Inflammatory macrophage treated with lipopolysaccharide for 1 hour (primary cell): Measurements from ENCODE around the gene PTRH1.

ENCODE experiments used
- DNase-seq, 2 donors: peaks; one replicate each; pipeline ENCODE4 v3.0.0-alpha.2; 2020 to 2022

The PTRH1 gene

GRCh38 chr9:127739614-127740330 lies 24.3 kb upstream of the PTRH1 start:
- DNase-seq = peak in 1 of 2 donors; percentile 33

DNA sequence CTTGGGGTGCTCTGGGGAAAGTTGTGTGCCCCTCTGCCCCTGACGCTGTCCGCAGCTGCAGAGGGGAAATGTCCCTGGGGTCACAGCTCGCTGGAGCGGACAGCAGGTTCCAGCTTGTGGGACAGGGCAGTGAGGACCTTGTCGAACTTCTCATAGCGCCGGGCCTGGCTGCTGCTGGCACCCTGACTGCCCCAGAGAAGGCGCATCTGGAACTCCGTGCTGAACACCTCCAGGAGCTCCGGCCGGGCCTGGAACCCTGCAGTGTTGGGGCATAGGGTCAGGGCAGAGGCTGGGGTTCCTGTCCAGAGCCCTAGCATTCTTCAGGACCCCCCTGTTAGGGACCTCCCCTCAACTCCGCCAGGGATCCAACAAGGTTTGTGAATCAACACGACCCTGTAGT lies 23.2 kb upstream of the PTRH1 start:
- DNase-seq = no peak

- no peak for DNase-seq
Observed at GRCh38 chr9:127735530-127736185, 20.2 kb upstream of the PTRH1 start.

DNA sequence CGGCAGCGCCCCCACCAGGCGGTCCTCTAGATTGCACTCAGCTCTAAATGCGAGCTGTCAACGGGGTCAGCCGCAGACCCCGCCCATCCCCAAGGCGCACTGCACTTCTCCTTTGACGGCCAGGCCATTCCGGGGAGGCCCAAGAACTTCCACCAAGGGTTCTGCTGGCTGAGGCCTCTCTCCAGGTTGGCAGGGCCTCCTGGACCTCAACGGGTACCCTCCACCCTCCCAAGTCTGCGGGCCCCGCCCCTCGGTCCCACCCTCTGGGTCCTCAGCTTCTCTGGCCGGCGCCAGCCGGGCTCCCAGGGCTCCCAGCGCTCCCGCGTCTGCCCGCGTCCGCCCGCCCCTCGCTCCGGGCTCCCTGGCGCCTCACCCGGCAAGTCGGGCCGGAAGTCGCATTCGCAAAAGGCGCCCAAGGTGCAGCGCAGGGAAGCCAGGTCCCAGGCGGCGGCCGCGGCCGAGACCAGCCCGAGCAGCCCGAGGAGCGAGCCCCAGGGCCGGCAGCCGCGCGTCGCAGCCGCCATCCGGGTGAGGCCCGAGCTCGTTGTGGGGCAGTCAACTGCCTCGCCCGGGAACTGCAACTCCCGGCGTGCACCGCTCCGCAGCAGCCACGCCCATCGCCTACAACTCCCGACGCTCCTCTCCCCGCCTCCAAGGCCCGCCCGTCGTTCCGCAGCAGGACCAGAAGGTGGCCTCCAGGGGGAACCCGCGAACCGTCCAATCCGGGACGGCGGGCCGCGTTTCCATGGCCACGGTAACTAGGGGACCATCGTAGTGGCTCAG lies 19.5 kb upstream of the PTRH1 start, which contains the start of gene TOR2A:
TSS of gene TOR2A (minus strand) at position 548 of the 783 bp plus-strand sequence. CDS start at position 524, 24 bp downstream.
- DNase-seq = peak; percentile 94 to 99

GRCh38 chr9:127734247-127734746 lies 18.8 kb upstream of the PTRH1 start:
- no peak for DNase-seq

DNA sequence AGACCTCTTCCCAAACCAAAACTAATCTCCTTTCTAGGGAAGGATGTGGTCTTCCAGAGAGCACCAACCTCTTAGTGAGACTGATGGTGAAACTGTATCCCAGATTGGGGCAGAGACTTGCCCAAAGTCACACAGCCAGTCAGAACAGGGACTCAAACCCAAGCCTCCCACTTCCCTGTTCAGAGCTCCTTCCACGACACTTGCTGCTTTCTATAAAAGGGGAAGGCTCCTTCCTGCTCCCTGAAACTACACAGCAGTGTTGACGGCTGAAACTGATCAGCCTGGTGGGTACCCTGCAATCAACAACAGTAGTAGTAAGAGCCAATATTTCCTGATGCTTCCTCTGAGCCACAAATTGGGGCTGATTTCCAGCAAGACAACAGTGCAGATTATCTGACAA lies 18.2 kb upstream of the PTRH1 start:
- peak; percentile 16 to 38 for DNase-seq

GRCh38 chr9:127732444-127732843 lies 17.0 kb upstream of the PTRH1 start:
- DNase-seq = no peak

DNA sequence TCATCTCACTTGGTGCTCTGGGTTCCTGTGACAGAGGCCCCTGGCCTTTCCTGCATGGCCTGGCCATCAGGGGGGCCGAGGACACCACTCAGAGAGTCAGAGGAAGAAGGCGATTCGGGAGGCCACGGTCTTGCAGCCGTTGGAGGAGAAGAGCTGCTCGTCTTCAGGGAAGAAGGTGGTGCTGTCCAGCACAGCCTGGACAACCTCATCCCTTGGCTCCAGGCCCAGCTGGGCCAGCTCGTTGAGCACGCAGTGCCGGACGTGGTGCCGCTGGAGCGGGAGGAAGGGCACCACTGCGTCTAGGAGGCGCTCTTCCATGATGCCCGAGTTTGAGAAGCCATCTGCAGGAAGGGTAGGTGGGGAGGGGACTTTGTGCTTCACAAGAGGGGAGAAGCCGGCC lies 16.5 kb upstream of the PTRH1 start:
- DNase-seq = no peak

DNA sequence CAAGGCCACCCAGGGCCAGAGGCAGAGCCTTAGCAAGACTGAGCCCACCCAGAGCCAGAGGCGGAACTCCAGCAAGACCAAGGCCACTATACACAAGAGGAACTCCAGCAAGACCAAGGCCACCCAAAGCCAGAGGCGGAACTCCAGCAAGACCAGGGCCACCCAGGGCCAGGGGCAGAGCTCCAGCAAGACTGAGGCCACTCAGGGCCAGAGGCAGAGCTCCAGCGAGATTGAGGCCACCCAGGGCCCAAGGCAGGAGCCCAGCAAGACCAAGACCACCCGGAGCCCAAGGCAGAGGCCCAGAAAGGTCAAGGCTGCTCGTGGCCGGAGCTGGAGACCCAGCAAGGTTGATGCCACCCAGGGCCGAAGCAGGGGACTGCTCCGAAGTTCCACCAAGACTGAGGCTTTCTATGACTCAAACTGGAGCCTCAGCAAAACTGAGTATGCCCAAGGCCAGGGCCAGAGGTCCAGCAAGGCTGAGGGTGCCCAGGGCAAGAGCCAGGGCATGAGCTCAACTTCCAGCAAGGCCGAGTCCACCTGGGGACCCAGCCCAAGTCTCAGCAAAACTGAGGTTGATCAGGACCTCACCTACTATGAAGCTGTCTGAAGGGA lies 15.4 kb upstream of the PTRH1 start:
- DNase-seq = no peak

DNA sequence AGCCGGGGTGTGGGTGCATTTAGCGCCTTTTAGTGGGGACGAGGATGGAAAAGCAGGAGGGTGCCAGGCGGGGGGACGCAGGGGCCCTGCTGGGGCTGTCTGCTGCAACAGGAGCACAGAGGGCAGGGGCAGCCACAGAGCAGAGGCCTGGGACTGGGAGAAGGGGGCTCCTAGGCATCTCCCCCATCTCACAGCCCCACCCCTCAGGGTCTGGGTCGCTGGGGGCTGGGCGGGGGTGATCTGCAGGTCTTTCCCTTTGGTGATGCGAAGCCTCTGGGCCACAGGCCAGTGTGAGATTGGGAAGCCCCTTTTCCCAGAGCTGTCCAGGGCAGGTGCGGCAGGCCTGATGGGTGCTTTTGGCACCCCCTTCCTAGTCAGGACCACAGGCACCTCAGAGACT lies 14.8 kb upstream of the PTRH1 start:
- DNase-seq = no peak

- DNase-seq = no peak
Observed at GRCh38 chr9:127729522-127730256, 14.2 kb upstream of the PTRH1 start.

DNA sequence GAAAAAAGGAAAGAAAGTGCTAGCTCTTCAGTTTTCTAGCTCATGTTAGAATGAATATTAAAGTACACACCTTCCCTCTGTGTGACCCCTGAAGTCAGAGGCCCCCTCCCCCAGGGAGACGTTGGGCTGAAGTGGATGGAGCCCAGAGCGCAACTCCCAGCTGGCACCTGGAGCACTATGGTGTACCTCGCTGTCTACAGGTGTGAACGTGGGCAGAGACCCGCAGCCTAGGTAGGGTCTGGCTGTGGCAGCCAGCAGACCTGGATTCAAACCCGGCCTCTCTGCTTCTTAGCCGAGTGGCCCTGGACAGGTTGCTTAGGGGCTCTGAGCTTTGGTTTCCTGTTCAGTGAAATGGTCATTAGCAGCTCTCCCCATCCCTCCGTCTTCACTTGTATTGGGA lies 13.3 kb upstream of the PTRH1 start:
- no peak for DNase-seq

- no peak for DNase-seq
Observed at GRCh38 chr9:127726871-127727270, 11.4 kb upstream of the PTRH1 start.

DNA sequence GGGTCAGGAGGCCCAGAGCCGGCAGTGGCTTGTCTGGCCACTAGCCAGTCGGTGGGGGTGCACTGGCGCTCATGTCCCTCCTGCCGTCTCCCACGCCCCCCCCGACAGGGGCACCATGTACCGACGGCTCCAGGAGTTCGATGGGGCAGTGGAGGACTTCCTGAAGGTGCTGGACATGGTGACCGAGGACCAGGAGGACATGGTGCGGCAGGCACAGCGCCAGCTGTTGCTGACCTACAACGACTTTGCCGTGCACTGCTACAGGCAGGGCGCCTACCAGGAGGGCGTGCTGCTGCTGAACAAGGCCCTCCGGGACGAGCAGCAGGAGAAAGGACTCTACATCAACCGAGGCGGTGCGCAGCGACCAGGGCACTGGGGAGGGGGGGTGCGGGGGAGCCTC lies 8.5 kb upstream of the PTRH1 start:
- no peak for DNase-seq

DNA sequence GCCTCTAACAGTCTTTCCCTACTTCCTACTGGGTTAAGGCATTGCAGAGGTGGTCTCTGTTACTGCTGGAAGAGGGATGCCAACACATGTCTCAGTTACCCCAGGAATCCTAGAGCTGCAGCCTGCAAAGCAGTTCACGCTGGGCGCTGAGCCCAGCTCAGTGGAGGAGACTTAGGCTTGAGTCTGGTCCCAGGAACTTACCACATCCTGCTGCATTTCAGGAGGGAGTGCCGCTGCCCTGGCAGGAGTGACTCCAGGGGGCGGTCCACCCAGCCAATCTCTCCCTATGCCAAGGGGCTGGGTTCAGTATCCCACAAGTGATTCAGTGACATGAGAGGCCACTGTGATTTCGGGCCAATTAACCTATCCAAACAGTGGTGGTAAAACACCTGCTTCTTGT lies 8.0 kb upstream of the PTRH1 start:
- no peak for DNase-seq

- DNase-seq = no peak
Observed at GRCh38 chr9:127723013-127723412, 7.5 kb upstream of the PTRH1 start.

DNA sequence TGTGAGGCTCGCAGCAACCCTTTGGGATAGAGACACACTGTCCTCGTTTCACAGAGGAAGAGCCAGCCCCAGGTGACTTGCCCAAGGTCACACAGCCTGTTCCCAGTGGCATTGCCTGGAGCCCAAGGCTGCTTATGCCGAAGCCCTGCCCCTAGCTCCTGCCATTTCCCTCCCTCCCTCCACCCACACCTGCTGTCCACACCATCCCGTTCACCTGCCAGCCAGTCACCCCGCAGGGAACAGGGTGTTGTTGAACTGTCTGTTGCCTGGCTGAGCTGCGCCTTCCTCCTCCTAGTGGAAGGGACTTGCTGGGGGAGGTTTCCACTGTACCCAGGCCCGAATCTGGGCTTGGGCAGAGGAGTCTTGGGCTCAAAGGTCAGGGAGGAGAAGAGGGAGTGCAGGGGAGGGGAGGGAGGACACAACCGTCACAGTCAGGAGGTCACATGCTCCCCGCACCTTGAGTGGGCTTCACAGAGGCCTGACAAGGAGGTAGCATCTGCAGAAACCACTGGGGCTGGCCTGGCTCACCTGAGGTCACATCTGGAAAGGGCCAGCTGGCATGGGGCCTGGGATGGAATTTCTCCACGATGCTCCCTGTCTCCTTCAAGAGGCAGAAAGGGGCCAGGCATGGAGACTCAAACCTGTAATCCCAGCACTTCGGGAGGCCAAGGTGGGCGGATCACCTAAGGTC lies 6.7 kb upstream of the PTRH1 start:
- DNase-seq = no peak

DNA sequence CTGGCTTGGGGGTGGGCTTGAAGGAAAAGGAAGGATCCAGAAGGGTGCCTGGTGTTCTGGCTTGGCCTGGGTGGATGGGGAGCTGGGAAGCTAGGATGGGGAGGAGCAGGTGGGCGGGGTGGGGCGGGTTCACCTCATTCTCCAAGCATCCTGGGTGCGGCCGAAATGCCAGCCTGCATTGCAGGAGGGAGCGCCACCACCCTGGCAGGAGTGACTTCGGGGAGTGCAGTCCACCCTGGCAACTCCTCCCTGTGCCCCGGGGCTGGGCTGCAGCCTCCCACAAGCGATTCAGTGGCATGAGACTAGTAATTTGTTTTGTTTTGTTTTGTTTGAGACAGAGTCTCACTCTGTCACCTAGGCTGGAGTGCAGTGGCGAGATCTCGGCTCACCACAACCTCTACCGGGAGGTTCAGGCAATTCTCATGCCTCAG lies 5.9 kb upstream of the PTRH1 start:
- no peak for DNase-seq

- DNase-seq = no peak
Observed at GRCh38 chr9:127720865-127721227, 5.4 kb upstream of the PTRH1 start.

- DNase-seq = no peak
Observed at GRCh38 chr9:127720031-127720864, 4.8 kb upstream of the PTRH1 start.

DNA sequence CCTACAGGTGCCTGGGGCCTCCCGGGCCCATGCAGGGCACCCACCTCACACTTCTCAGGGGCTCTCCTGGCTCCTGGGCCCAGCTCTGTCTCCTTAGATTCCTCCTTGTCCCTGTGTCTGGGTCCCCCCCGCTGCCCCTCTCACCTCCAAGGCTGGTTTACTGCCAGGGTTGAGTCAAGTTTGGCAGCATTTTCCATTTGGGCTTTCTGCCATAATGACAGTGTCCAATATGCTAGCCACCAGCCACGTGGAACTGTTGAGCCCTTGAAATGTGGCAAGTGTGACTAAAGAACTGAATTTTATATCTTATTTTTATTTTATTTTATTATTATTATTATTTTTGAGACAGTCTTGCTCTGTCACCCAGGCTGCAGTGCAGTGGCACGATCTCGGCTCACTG lies 2.3 kb upstream of the PTRH1 start:
- no peak for DNase-seq
